Esophagus muscularis mucosa (tissue), 4 donors: ENCODE results near the gene CD101. TPM values are rescaled to one million over a fixed set of nuclear protein-coding genes. Genes with fewer than 3 reads are reported as not detected.

Experiments used
- DNase-seq: peaks from one replicate; pipeline ENCODE4 v3.0.0-alpha.2; 2017; ENCODE audit errors: extremely low spot score
- H3K27ac ChIP-seq, 4 donors: fragments of 200-600 bp; sonication (generic); replicated peaks in 1 of 4; 1 replicate in 3 of 4; 2 replicates in 1 of 4; pipeline ENCODE4 v1.5.1; 2016 to 2019; ENCODE audit warnings: mild to moderate bottlenecking in 1 of 4
- H3K27me3 ChIP-seq, 4 donors: fragments of 200-600 bp; sonication (generic); one replicate each; pipeline versions ENCODE4 v1.5.1 to v1.6.0; 2016 to 2019
- H3K36me3 ChIP-seq, 4 donors: fragments of 200-600 bp; sonication (generic); one replicate each; pipeline ENCODE4 v1.5.1; 2016 to 2019
- H3K4me1 ChIP-seq, 4 donors: fragments of 200-600 bp; sonication (generic); one replicate each; pipeline ENCODE4 v1.5.1; 2016 to 2019
- H3K4me3 ChIP-seq, 4 donors: fragments of 200-600 bp; sonication (generic); 1 replicate in 2 of 4; 2 replicates in 2 of 4; pipeline ENCODE4 v1.5.1; 2016 to 2019; ENCODE audit warnings: mild to moderate bottlenecking in 4 of 4, moderate library complexity in 1 of 4
- H3K9me3 ChIP-seq, 4 donors: fragments of 200-600 bp; sonication (generic); 1 replicate in 3 of 4; 2 replicates in 1 of 4; pipeline ENCODE4 v1.5.1; 2016 to 2019
- EP300 ChIP-seq: sonication (generic); formaldehyde crosslinking; IDR thresholded peaks from one replicate; pipeline ENCODE4 v1.6.1; 2017; ENCODE audit warnings: antibody characterized with exemption
- POLR2A ChIP-seq: fragments of 450-650 bp; IDR thresholded peaks from one replicate; pipeline ENCODE4 v1.6.1; 2017; ENCODE audit warnings: antibody characterized with exemption, moderate library complexity, mild to moderate bottlenecking, low read depth
- POLR2AphosphoS5 ChIP-seq, 2 donors: sonication (generic); formaldehyde crosslinking; IDR thresholded peaks; one replicate each; pipeline ENCODE4 v1.6.1; 2017; ENCODE audit warnings: antibody characterized with exemption in 2 of 2
- WGBS: methylation state at CpG from one replicate; pipeline ENCODE4 v1.1.5; 2018; 5-methylcytosine and 5-hydroxymethylcytosine counted together
- intact Hi-C: fragments of 100-400 bp; cut with DNase I; formaldehyde crosslinking; loops from one replicate; pipeline ENCODE4 v1.15.1; 2023
- total RNA-seq, 4 donors: library from RNA; depleted of rRNA; stranded (reverse); fragments of >200 nt; gene quantifications; one replicate each; pipeline versions ENCODE4 v1.1.0 to v1.2.1, GENCODE V29; 2016
- TF ChIP-seq, protein P1 (sequence below), 3 experiments: fragments of 200-600 bp in 2 of 3; fragments of 450-650 bp in 1 of 3; sonication (generic) in 2 of 3; IDR thresholded peaks; one replicate each; pipeline ENCODE4 v1.5.1; 2017 to 2019; ENCODE audit warnings: antibody characterized with exemption in 3 of 3, mild to moderate bottlenecking in 2 of 3, moderate library complexity in 1 of 3

CD101 gene
- total RNA-seq, 4 donors from 2014 or later = 0.26 to 1.5 (median 0.87) TPM

DNA sequence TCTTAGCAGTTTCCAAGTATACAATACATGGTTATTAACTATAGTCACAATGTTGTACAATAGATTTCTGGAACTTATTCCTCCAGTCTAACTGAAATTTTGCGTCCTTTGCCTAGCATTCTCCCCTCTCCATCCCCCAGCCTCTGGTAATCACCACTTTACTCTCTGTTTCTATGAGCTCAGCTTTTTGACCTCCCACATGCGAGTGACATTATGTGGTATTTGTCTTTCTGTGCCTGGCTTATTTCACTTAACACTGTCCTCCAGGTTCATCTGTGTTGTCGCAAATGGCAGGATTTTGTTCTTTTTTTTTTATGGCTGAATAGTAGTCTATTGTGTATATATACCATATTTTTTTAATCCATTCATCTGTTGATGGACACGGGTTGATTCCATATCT, 43.9 kb upstream of the CD101 start:
- TF ChIP-seq POLR2A = no peak
- no peak for TF ChIP-seq POLR2AphosphoS5 (IDR thresholded peaks at IDR 0.05)
- no peak for TF ChIP-seq EP300
- TF ChIP-seq, protein P1, sequence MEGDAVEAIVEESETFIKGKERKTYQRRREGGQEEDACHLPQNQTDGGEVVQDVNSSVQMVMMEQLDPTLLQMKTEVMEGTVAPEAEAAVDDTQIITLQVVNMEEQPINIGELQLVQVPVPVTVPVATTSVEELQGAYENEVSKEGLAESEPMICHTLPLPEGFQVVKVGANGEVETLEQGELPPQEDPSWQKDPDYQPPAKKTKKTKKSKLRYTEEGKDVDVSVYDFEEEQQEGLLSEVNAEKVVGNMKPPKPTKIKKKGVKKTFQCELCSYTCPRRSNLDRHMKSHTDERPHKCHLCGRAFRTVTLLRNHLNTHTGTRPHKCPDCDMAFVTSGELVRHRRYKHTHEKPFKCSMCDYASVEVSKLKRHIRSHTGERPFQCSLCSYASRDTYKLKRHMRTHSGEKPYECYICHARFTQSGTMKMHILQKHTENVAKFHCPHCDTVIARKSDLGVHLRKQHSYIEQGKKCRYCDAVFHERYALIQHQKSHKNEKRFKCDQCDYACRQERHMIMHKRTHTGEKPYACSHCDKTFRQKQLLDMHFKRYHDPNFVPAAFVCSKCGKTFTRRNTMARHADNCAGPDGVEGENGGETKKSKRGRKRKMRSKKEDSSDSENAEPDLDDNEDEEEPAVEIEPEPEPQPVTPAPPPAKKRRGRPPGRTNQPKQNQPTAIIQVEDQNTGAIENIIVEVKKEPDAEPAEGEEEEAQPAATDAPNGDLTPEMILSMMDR (IDR thresholded peaks at IDR 0.05) = no peak
- no peak for DNase-seq
- Histone ChIP-seq H3K27me3 (no peaks in the 10 kb centered on the region), H3K9me3 (no peaks in the 10 kb centered on the region), H3K4me3 (no peak overlapping the region), H3K4me1 (peaks cover 0 to 68% (median 49%) of the 10 kb centered on the region in 4 donors), H3K36me3 (peaks cover 0 to 23% (median 15%) of the 10 kb centered on the region in 4 donors), H3K27ac (no peak overlapping the region)
- intact Hi-C loops = no loop called here
- 71% methylated on average over 4 of the region's 4 CpGs for WGBS

- no peaks in the 10 kb centered on the region for H3K27me3 ChIP-seq
- no peak for TF ChIP-seq POLR2A
- TF ChIP-seq POLR2AphosphoS5 (IDR thresholded peaks at IDR 0.05) = no peak
- TF ChIP-seq, protein P1 (IDR thresholded peaks at IDR 0.05) = no peak
- no peak for TF ChIP-seq EP300
- intact Hi-C loops = no loop called here
- no peak overlapping the region for H3K27ac ChIP-seq
- H3K4me3 ChIP-seq = no peak overlapping the region
- H3K9me3 ChIP-seq = no peaks in the 10 kb centered on the region
- peak; percentile 53 for DNase-seq
- peaks cover 0 to 28% (median 16%) of the 10 kb centered on the region in 4 donors for H3K36me3 ChIP-seq
- H3K4me1 ChIP-seq = peaks cover 0 to 67% (median 46%) of the 10 kb centered on the region in 4 donors
- 69% methylated on average over 4 of the region's 4 CpGs for WGBS
Observed at GRCh38 chr1:116958110-116958509, 43.5 kb upstream of the CD101 start.

GRCh38 chr1:116958977-116959376, 42.6 kb upstream of the CD101 start:
- TF ChIP-seq POLR2A = no peak
- TF ChIP-seq, protein P1 (IDR thresholded peaks at IDR 0.05) = no peak
- TF ChIP-seq POLR2AphosphoS5 (IDR thresholded peaks at IDR 0.05) = no peak
- WGBS = 79% methylated on average over 2 of the region's 2 CpGs
- Histone ChIP-seq H3K27ac (no peak overlapping the region), H3K36me3 (peaks cover 0 to 36% (median 16%) of the 10 kb centered on the region in 4 donors), H3K9me3 (no peaks in the 10 kb centered on the region), H3K27me3 (no peaks in the 10 kb centered on the region), H3K4me1 (peaks cover 0 to 64% (median 39%) of the 10 kb centered on the region in 4 donors), H3K4me3 (no peak overlapping the region)
- DNase-seq = peak; percentile 34
- intact Hi-C loops = no loop called here

GRCh38 chr1:116961606-116962005, 40.0 kb upstream of the CD101 start:
- Histone ChIP-seq H3K36me3 (peaks cover 0 to 41% (median 18%) of the 10 kb centered on the region in 4 donors), H3K4me3 (no peak overlapping the region), H3K9me3 (no peaks in the 10 kb centered on the region), H3K27me3 (no peaks in the 10 kb centered on the region), H3K27ac (no peak overlapping the region), H3K4me1 (peaks cover 0 to 44% (median 25%) of the 10 kb centered on the region in 4 donors)
- TF ChIP-seq POLR2AphosphoS5 (IDR thresholded peaks at IDR 0.05) (no peak), POLR2A (no peak), EP300 (no peak)
- TF ChIP-seq, protein P1 (IDR thresholded peaks at IDR 0.05) = no peak
- no peak for DNase-seq
- intact Hi-C loops = no loop called here
- 99% methylated on average over 6 of the region's 6 CpGs for WGBS
